ENCODE data around the gene CDHR3. TPM values are rescaled to one million over a fixed set of nuclear protein-coding genes. Genes with fewer than 3 reads are reported as not detected.

The CDHR3 gene
- total and polyA plus RNA-seq, 10 of the 15 experiments (the other 5 are each of a cell fraction or from before 2014, with no cell fraction given) = 0.06 to 0.11 TPM; not detected in 8

Other genes starting within 250 kb of the CDHR3 start
- 0.49 and 1.6 TPM in 2 replicates for gene ATXN7L1, start 86.7 kb upstream of the CDHR3 start, total RNA-seq (2014; rRNA removed)
- 1.1 and 1.4 TPM in 2 replicates for gene ATXN7L1, start 86.7 kb upstream of the CDHR3 start, total RNA-seq (2014; rRNA removed; fragmentation: Illumina TruSeq; extraction: Trizol)
- 2.2 and 2.9 TPM in 2 replicates for gene ATXN7L1, start 86.7 kb upstream of the CDHR3 start, total RNA-seq (2021)
- 0.99 and 1.1 TPM in 2 replicates for gene ATXN7L1, start 86.7 kb upstream of the CDHR3 start, polyA plus RNA-seq (2011; rRNA removed)
- 2.6 and 3.4 TPM in 2 replicates for gene ATXN7L1, start 86.7 kb upstream of the CDHR3 start, polyA plus RNA-seq (2014; fragmentation: Illumina TruSeq; extraction: Trizol)
- gene ATXN7L1, start 86.7 kb upstream of the CDHR3 start, polyA plus RNA-seq (2014; fragmentation: Nextera tagmentation; extraction: Ambion mirVana) = under 1 TPM; 0.40 to 0.72 TPM
- 0.91 and 1.2 TPM in 2 replicates for gene ATXN7L1, start 86.7 kb upstream of the CDHR3 start, polyA plus RNA-seq (2014; rRNA removed)
- 1 to 10 TPM in 1 of 2 experiments, under 1 TPM in 1; 0.73 to 1.8 TPM for gene ATXN7L1, start 86.7 kb upstream of the CDHR3 start, polyA plus RNA-seq (2016; fragmentation: Nextera tagmentation; extraction: Ambion mirVana)
- gene SYPL1, start 149.0 kb downstream of the CDHR3 start, total RNA-seq (2014; rRNA removed) = 34.5 and 41.2 TPM in 2 replicates
- 43.5 and 44.3 TPM in 2 replicates for gene SYPL1, start 149.0 kb downstream of the CDHR3 start, total RNA-seq (2014; rRNA removed; fragmentation: Illumina TruSeq; extraction: Trizol)
- 63.5 and 69.1 TPM in 2 replicates for gene SYPL1, start 149.0 kb downstream of the CDHR3 start, total RNA-seq (2021)
- 97.0 and 138 TPM in 2 replicates for gene SYPL1, start 149.0 kb downstream of the CDHR3 start, polyA plus RNA-seq (2011; rRNA removed)
- 78.4 and 104 TPM in 2 replicates for gene SYPL1, start 149.0 kb downstream of the CDHR3 start, polyA plus RNA-seq (2014; fragmentation: Illumina TruSeq; extraction: Trizol)
- 100 to 1,000 TPM; 109 to 177 TPM for gene SYPL1, start 149.0 kb downstream of the CDHR3 start, polyA plus RNA-seq (2014; fragmentation: Nextera tagmentation; extraction: Ambion mirVana)
- gene SYPL1, start 149.0 kb downstream of the CDHR3 start, polyA plus RNA-seq (2014; rRNA removed) = 46.1 and 56.9 TPM in 2 replicates
- 100 to 1,000 TPM in 1 of 2 experiments, 10 to 100 TPM in 1; 96.2 to 103 TPM for gene SYPL1, start 149.0 kb downstream of the CDHR3 start, polyA plus RNA-seq (2016; fragmentation: Nextera tagmentation; extraction: Ambion mirVana)

Measured in GM12878 (cell line).